ENCODE measurements around the gene KREMEN1.

Gene KREMEN1

GRCh38 chr22:29206372-29207242, 133.8 kb downstream of the KREMEN1 start:
- no peak for DNase-seq (ENCODE audit: extremely low read depth, low read depth)
- TF ChIP-seq CTCF (IDR thresholded peaks at IDR 0.05; ENCODE audit: low read depth, low read length): no peak

GRCh38 chr22:29207243-29207550, 134.4 kb downstream of the KREMEN1 start:
- TF ChIP-seq CTCF (IDR thresholded peaks at IDR 0.05; ENCODE audit: low read depth, low read length): no peak
- no peak for DNase-seq (ENCODE audit: extremely low read depth, low read depth)

GRCh38 chr22:29207562-29208501, 135.0 kb downstream of the KREMEN1 start:
- no peak for DNase-seq (ENCODE audit: extremely low read depth, low read depth)
- TF ChIP-seq CTCF (IDR thresholded peaks at IDR 0.05; ENCODE audit: low read depth, low read length): no peak

GRCh38 chr22:29208502-29208862, 135.6 kb downstream of the KREMEN1 start:
- no peak for TF ChIP-seq CTCF (IDR thresholded peaks at IDR 0.05; ENCODE audit: low read depth, low read length)
- no peak for DNase-seq (ENCODE audit: extremely low read depth, low read depth)

GRCh38 chr22:29208879-29209623, 136.2 kb downstream of the KREMEN1 start:
- no peak for DNase-seq (ENCODE audit: extremely low read depth, low read depth)
- no peak for TF ChIP-seq CTCF (IDR thresholded peaks at IDR 0.05; ENCODE audit: low read depth, low read length)

GRCh38 chr22:29209624-29209929, 136.7 kb downstream of the KREMEN1 start:
- TF ChIP-seq CTCF (IDR thresholded peaks at IDR 0.05; ENCODE audit: low read depth, low read length): no peak
- DNase-seq (ENCODE audit: extremely low read depth, low read depth): no peak
